SK-N-SH (cell line): ENCODE measurements around the gene SLC27A2.

Experiments used
- CHD2 ChIP-seq: fragments of 150-350 bp; IDR thresholded peaks from 2 replicates; pipeline ENCODE4 v1.6.1; 2018; ENCODE audit warnings: low read length; ENCODE audit not compliant: partially characterized antibody
- CTCF ChIP-seq: fragments of 200-600 bp; sonication (generic); IDR thresholded peaks from 2 replicates; pipeline ENCODE4 v1.6.1; 2017; ENCODE audit warnings: antibody characterized with exemption, mild to moderate bottlenecking, moderate library complexity
- EZH2phosphoT487 ChIP-seq: fragments of 200-600 bp; sonication (generic); IDR thresholded peaks from 2 replicates; pipeline ENCODE4 v1.6.1; 2017; ENCODE audit warnings: low read depth, mixed run types, mild to moderate bottlenecking, antibody characterized with exemption, moderate library complexity, borderline replicate concordance
- FOXJ3 ChIP-seq: sonication (generic); formaldehyde crosslinking; IDR thresholded peaks from 2 replicates; pipeline ENCODE4 v1.5.1; 2020; ENCODE audit warnings: mild to moderate bottlenecking, missing genetic modification reagents
- GABPA ChIP-seq: IDR thresholded peaks from 2 replicates; pipeline ENCODE4 v1.4.0; 2012; ENCODE audit warnings: low read depth, mild to moderate bottlenecking
- JUND ChIP-seq: IDR thresholded peaks from 2 replicates; pipeline ENCODE4 v1.4.0; 2012
- MXI1 ChIP-seq: IDR thresholded peaks from 2 replicates; pipeline ENCODE4 v1.6.1; 2012; ENCODE audit warnings: mild to moderate bottlenecking, low read depth, low read length, improper control_type of control experiment
- NRF1 ChIP-seq: IDR thresholded peaks from 2 replicates; pipeline ENCODE4 v1.6.1; 2012; ENCODE audit warnings: low read depth, mild to moderate bottlenecking, low read length
- POLR2AphosphoS5 ChIP-seq: IDR thresholded peaks from 2 replicates; pipeline ENCODE4 v1.6.1; 2012; ENCODE audit warnings: low read depth, low read length
- RCOR1 ChIP-seq: fragments of 150-350 bp; IDR thresholded peaks from 2 replicates; pipeline ENCODE4 v1.6.1; 2017; ENCODE audit warnings: antibody characterized with exemption, low read length
- SIN3A ChIP-seq: IDR thresholded peaks from 2 replicates; pipeline ENCODE4 v1.6.1; 2012; ENCODE audit warnings: low read depth, mild to moderate bottlenecking, low read length, moderate library complexity, borderline replicate concordance
- SMC3 ChIP-seq: IDR thresholded peaks from 2 replicates; pipeline ENCODE4 v1.6.1; 2012; ENCODE audit warnings: low read depth, low read length, improper control_type of control experiment
- USF1 ChIP-seq: IDR thresholded peaks from 2 replicates; pipeline ENCODE4 v1.4.0; 2012; ENCODE audit warnings: low read depth, borderline replicate concordance
- USF2 ChIP-seq: fragments of 150-350 bp; IDR thresholded peaks from 2 replicates; pipeline ENCODE4 v1.6.1; 2017; ENCODE audit warnings: antibody characterized with exemption, low read length, low read depth, borderline replicate concordance

- TF ChIP-seq NRF1 (no peak), GABPA (no peak), RCOR1 (no peak), CTCF (no peak), MXI1 (no peak), SIN3A (no peak), USF1 (no peak), USF2 (no peak), CHD2 (no peak), EZH2phosphoT487 (no peak), POLR2AphosphoS5 (no peak), SMC3 (no peak), FOXJ3 (CRISPR knock-in tag) (no peak), JUND (no peak)
These were observed 24.0 kb downstream of the SLC27A2 start for GRCh38 chr15:50206020-50206419.
